PC-9 (cell line): ENCODE data around the gene PTPRD. TPM values are rescaled to one million over a fixed set of nuclear protein-coding genes. Genes with fewer than 3 reads are reported as not detected.

Source experiments
- BruUV-seq: library from RNA; stranded (reverse); fragments of 400-500 nt; replicated peaks from 2 replicates; lab custom pipeline; 2021; lab: Mats Ljungman, UMichigan
- CTCF ChIA-PET: fragments of 300-600 bp; sonication (Branson Sonifier 250); formaldehyde crosslinking; loops from one replicate; lab custom pipeline; 2022; ENCODE audit warnings: antibody characterized with exemption; lab: Charles Lee
- POLR2A ChIA-PET: fragments of 300-600 bp; sonication (Branson Sonifier 250); formaldehyde crosslinking; loops from one replicate; lab custom pipeline; 2022; ENCODE audit warnings: antibody characterized with exemption; ENCODE audit not compliant: unreplicated experiment; lab: Charles Lee
- DNase-seq, 2 experiments: peaks; one replicate each; pipeline versions ENCODE4 v3.0.0 to v3.0.0-alpha.2; 2015 to 2022; ENCODE audit warnings: mixed read lengths in 1 of 2
- H2AFZ ChIP-seq: fragments of 200-600 bp; sonication (generic); 2 replicates; pipeline ENCODE4 v1.8.1; 2017; ENCODE audit warnings: antibody characterized with exemption
- H3F3A ChIP-seq: fragments of 200-600 bp; sonication (generic); 2 replicates; pipeline ENCODE4 v1.8.1; 2017; ENCODE audit warnings: antibody characterized with exemption, mild to moderate bottlenecking, low read depth; ENCODE audit not compliant: insufficient read depth
- H3K27ac ChIP-seq: fragments of 200-600 bp; sonication (generic); 2 replicates; pipeline ENCODE4 v1.6.1; 2016; ENCODE audit warnings: mixed run types
- H3K27me3 ChIP-seq: fragments of 200-600 bp; sonication (generic); 2 replicates; pipeline ENCODE4 v1.6.1; 2016; ENCODE audit warnings: low read depth, mixed run types; ENCODE audit not compliant: insufficient read depth
- H3K36me3 ChIP-seq: fragments of 200-600 bp; sonication (generic); 2 replicates; pipeline ENCODE4 v1.6.1; 2016; ENCODE audit warnings: low read depth, mixed run types
- H3K4me1 ChIP-seq: fragments of 200-600 bp; sonication (generic); replicated peaks from 2 replicates; pipeline ENCODE4 v1.6.1; 2016; ENCODE audit warnings: mixed run types; ENCODE audit not compliant: insufficient read depth
- H3K4me2 ChIP-seq: fragments of 200-600 bp; sonication (generic); 2 replicates; pipeline ENCODE4 v1.6.1; 2017; ENCODE audit warnings: mixed run types
- H3K4me3 ChIP-seq: fragments of 200-600 bp; sonication (generic); 2 replicates; pipeline ENCODE4 v1.6.1; 2016; ENCODE audit warnings: mixed run types
- H3K79me2 ChIP-seq: fragments of 200-600 bp; sonication (generic); 2 replicates; pipeline ENCODE4 v1.6.1; 2017; ENCODE audit warnings: low read depth, mixed run types
- H3K9me2 ChIP-seq: fragments of 200-600 bp; sonication (generic); 2 replicates; pipeline ENCODE4 v1.8.1; 2017; ENCODE audit warnings: mild to moderate bottlenecking; ENCODE audit not compliant: insufficient read depth
- H3K9me3 ChIP-seq: fragments of 200-600 bp; sonication (generic); 2 replicates; pipeline ENCODE4 v1.8.1; 2016; ENCODE audit warnings: low read depth; ENCODE audit not compliant: insufficient read depth
- H4K20me1 ChIP-seq: fragments of 200-600 bp; sonication (generic); 2 replicates; pipeline ENCODE4 v1.8.1; 2017; ENCODE audit not compliant: insufficient read depth
- CTCF ChIP-seq: fragments of 200-600 bp; sonication (generic); conservative IDR thresholded peaks from 2 replicates; pipeline ENCODE4 v1.6.1; 2017; ENCODE audit warnings: mixed run types, antibody characterized with exemption, mild to moderate bottlenecking, moderate library complexity
- EZH2 ChIP-seq: fragments of 200-600 bp; sonication (generic); IDR thresholded peaks from 2 replicates; pipeline ENCODE4 v1.8.0; 2017; ENCODE audit warnings: antibody characterized with exemption, low read depth
- intact Hi-C: fragments of 100-400 bp; cut with micrococcal nuclease; formaldehyde crosslinking; loops from one replicate; pipeline ENCODE4 v1.10.0; 2022; ENCODE audit not compliant: unreplicated experiment
- total RNA-seq: library from RNA; stranded (reverse); gene quantifications from 2 replicates; pipeline ENCODE4 v1.2.3, GENCODE V29; 2021

The PTPRD gene
- total RNA-seq, 1 experiment from 2014 or later, result not detected

- no TSS peak for BruUV-seq
- TF ChIP-seq CTCF (no peak), EZH2 (no peak)
- intact Hi-C loops, result no loop called here
- no peak for DNase-seq
- no peaks in the 10 kb centered on the region for H4K20me1 ChIP-seq
- H3K9me2 ChIP-seq, result no peaks in the 10 kb centered on the region
- H3F3A ChIP-seq, result no peaks in the 10 kb centered on the region
- no peaks in the 10 kb centered on the region for H3K79me2 ChIP-seq
- no peaks in the 10 kb centered on the region for H3K27me3 ChIP-seq
- H3K4me3 ChIP-seq, result no peak overlapping the region
- H3K4me2 ChIP-seq, result no peak overlapping the region
- CTCF ChIA-PET, result no interaction called here
- H3K9me3 ChIP-seq, result no peaks in the 10 kb centered on the region
- H3K4me1 ChIP-seq, result no peaks in the 10 kb centered on the region
- no peak overlapping the region for H3K27ac ChIP-seq
- POLR2A ChIA-PET, result no interaction called here
- H2AFZ ChIP-seq, result no peak overlapping the region
- H3K36me3 ChIP-seq, result no peaks in the 10 kb centered on the region
Measured at GRCh38 chr9:8384091-8384490, 2228.7 kb downstream of the PTPRD start.

DNA sequence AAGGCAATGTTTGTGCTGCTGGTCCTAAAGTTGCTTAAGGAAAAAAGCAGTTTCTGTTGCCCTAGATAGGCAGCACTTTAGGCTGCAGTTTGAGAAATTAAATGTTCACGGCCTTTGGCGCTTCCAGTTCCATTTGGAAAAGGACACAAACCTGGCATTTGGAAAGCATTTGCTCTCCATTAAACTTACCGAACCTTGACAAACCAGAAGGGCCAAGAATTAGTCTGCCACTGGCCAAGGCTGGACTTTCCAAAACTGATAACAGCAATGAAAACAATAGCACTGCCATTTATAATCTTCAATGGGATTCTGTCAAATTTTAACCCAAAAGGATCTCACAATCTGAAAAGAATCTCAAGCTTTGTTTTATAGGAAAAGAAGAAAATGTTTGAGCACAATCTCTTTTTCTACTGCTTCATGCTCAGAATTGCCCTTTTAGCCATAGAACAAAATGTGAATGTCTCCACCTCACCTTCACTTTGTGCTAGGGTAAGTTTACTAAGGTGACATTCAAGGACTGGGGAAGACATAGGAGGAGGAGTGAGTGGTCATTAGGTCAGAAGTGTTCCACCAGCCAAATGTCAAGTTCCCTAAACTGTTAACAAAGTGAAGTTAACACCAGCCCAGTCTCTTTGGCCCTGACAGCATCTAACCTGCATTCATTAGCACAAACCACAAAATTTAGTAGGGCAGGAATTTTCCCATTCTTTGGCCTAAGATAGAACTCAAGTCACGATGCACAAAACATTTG is 2229.8 kb downstream of the PTPRD start:
- Histone ChIP-seq H3K9me2 (no peaks in the 10 kb centered on the region), H3F3A (no peaks in the 10 kb centered on the region), H3K79me2 (no peaks in the 10 kb centered on the region), H3K4me2 (no peak overlapping the region), H3K4me1 (no peaks in the 10 kb centered on the region), H3K9me3 (no peaks in the 10 kb centered on the region), H3K27me3 (no peaks in the 10 kb centered on the region), H4K20me1 (no peaks in the 10 kb centered on the region), H3K27ac (no peak overlapping the region), H2AFZ (no peak overlapping the region), H3K36me3 (no peaks in the 10 kb centered on the region), H3K4me3 (no peak overlapping the region)
- DNase-seq, result no peak
- BruUV-seq, result no TSS peak
- TF ChIP-seq CTCF (no peak), EZH2 (no peak)
- CTCF ChIA-PET, result no interaction called here
- POLR2A ChIA-PET, result no interaction called here
- intact Hi-C loops, result no loop called here

- ChIA-PET POLR2A (no interaction called here), CTCF (no interaction called here)
- Histone ChIP-seq H3K4me1 (no peaks in the 10 kb centered on the region), H3K9me2 (no peaks in the 10 kb centered on the region), H3K4me2 (no peak overlapping the region), H3F3A (no peaks in the 10 kb centered on the region), H3K9me3 (no peaks in the 10 kb centered on the region), H3K36me3 (no peaks in the 10 kb centered on the region), H2AFZ (no peak overlapping the region), H3K4me3 (no peak overlapping the region), H3K27ac (no peak overlapping the region), H3K79me2 (no peaks in the 10 kb centered on the region), H4K20me1 (no peaks in the 10 kb centered on the region), H3K27me3 (no peaks in the 10 kb centered on the region)
- intact Hi-C loops, result no loop called here
- TF ChIP-seq EZH2 (no peak), CTCF (no peak)
- BruUV-seq, result no TSS peak
- DNase-seq, result no peak
Measured at GRCh38 chr9:8382266-8382665, 2230.5 kb downstream of the PTPRD start.
